ENCODE measurements around the gene CTSL.

DNA sequence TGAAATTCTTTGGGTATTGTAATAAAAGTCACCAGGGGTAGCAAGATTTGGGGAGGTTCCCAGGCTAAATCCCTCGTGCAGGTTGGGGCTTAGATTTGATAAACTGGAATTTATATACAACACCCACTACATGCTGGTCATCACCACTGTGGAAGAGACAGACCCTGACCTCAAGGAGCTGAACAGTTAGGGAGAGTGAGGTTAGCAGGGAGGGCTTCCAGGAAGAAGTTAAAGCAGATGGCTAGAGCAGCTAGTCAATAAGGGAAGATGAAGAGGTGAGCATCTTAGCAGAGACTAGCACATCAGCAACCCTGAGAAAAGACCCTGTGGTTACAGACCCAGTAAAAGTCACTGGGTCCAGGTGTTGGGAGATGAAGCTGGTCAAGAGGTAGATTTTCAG lies 6.4 kb downstream of the CTSL start:
- TF ChIP-seq, protein P1, sequence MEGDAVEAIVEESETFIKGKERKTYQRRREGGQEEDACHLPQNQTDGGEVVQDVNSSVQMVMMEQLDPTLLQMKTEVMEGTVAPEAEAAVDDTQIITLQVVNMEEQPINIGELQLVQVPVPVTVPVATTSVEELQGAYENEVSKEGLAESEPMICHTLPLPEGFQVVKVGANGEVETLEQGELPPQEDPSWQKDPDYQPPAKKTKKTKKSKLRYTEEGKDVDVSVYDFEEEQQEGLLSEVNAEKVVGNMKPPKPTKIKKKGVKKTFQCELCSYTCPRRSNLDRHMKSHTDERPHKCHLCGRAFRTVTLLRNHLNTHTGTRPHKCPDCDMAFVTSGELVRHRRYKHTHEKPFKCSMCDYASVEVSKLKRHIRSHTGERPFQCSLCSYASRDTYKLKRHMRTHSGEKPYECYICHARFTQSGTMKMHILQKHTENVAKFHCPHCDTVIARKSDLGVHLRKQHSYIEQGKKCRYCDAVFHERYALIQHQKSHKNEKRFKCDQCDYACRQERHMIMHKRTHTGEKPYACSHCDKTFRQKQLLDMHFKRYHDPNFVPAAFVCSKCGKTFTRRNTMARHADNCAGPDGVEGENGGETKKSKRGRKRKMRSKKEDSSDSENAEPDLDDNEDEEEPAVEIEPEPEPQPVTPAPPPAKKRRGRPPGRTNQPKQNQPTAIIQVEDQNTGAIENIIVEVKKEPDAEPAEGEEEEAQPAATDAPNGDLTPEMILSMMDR (conservative IDR thresholded peaks at IDR 0.05; ENCODE audit: low read depth in 2 of 2): no peak
- no peak for TF ChIP-seq EZH2 (IDR thresholded peaks at IDR 0.05; ENCODE audit: low read depth, unreplicated experiment)
- TF ChIP-seq POLR2AphosphoS5 (IDR thresholded peaks at IDR 0.05; ENCODE audit: low read depth): no peak
- TF ChIP-seq EZH2phosphoT487 (IDR thresholded peaks at IDR 0.05; ENCODE audit: unreplicated experiment): no peak
- TF ChIP-seq, protein P2, sequence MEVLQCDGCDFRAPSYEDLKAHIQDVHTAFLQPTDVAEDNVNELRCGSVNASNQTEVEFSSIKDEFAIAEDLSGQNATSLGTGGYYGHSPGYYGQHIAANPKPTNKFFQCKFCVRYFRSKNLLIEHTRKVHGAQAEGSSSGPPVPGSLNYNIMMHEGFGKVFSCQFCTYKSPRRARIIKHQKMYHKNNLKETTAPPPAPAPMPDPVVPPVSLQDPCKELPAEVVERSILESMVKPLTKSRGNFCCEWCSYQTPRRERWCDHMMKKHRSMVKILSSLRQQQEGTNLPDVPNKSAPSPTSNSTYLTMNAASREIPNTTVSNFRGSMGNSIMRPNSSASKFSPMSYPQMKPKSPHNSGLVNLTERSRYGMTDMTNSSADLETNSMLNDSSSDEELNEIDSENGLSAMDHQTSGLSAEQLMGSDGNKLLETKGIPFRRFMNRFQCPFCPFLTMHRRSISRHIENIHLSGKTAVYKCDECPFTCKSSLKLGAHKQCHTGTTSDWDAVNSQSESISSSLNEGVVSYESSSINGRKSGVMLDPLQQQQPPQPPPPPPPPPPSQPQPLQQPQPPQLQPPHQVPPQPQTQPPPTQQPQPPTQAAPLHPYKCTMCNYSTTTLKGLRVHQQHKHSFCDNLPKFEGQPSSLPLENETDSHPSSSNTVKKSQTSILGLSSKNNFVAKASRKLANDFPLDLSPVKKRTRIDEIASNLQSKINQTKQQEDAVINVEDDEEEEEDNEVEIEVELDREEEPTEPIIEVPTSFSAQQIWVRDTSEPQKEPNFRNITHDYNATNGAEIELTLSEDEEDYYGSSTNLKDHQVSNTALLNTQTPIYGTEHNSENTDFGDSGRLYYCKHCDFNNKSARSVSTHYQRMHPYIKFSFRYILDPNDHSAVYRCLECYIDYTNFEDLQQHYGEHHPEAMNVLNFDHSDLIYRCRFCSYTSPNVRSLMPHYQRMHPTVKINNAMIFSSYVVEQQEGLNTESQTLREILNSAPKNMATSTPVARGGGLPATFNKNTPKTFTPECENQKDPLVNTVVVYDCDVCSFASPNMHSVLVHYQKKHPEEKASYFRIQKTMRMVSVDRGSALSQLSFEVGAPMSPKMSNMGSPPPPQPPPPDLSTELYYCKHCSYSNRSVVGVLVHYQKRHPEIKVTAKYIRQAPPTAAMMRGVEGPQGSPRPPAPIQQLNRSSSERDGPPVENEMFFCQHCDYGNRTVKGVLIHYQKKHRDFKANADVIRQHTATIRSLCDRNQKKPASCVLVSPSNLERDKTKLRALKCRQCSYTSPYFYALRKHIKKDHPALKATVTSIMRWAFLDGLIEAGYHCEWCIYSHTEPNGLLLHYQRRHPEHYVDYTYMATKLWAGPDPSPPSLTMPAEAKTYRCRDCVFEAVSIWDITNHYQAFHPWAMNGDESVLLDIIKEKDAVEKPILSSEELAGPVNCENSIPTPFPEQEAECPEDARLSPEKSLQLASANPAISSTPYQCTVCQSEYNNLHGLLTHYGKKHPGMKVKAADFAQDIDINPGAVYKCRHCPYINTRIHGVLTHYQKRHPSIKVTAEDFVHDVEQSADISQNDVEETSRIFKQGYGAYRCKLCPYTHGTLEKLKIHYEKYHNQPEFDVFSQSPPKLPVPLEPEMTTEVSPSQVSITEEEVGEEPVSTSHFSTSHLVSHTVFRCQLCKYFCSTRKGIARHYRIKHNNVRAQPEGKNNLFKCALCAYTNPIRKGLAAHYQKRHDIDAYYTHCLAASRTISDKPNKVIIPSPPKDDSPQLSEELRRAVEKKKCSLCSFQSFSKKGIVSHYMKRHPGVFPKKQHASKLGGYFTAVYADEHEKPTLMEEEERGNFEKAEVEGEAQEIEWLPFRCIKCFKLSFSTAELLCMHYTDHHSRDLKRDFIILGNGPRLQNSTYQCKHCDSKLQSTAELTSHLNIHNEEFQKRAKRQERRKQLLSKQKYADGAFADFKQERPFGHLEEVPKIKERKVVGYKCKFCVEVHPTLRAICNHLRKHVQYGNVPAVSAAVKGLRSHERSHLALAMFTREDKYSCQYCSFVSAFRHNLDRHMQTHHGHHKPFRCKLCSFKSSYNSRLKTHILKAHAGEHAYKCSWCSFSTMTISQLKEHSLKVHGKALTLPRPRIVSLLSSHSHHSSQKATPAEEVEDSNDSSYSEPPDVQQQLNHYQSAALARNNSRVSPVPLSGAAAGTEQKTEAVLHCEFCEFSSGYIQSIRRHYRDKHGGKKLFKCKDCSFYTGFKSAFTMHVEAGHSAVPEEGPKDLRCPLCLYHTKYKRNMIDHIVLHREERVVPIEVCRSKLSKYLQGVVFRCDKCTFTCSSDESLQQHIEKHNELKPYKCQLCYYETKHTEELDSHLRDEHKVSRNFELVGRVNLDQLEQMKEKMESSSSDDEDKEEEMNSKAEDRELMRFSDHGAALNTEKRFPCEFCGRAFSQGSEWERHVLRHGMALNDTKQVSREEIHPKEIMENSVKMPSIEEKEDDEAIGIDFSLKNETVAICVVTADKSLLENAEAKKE (CRISPR knock-in tag; IDR thresholded peaks at IDR 0.05): no peak
- TF ChIP-seq, protein P3, sequence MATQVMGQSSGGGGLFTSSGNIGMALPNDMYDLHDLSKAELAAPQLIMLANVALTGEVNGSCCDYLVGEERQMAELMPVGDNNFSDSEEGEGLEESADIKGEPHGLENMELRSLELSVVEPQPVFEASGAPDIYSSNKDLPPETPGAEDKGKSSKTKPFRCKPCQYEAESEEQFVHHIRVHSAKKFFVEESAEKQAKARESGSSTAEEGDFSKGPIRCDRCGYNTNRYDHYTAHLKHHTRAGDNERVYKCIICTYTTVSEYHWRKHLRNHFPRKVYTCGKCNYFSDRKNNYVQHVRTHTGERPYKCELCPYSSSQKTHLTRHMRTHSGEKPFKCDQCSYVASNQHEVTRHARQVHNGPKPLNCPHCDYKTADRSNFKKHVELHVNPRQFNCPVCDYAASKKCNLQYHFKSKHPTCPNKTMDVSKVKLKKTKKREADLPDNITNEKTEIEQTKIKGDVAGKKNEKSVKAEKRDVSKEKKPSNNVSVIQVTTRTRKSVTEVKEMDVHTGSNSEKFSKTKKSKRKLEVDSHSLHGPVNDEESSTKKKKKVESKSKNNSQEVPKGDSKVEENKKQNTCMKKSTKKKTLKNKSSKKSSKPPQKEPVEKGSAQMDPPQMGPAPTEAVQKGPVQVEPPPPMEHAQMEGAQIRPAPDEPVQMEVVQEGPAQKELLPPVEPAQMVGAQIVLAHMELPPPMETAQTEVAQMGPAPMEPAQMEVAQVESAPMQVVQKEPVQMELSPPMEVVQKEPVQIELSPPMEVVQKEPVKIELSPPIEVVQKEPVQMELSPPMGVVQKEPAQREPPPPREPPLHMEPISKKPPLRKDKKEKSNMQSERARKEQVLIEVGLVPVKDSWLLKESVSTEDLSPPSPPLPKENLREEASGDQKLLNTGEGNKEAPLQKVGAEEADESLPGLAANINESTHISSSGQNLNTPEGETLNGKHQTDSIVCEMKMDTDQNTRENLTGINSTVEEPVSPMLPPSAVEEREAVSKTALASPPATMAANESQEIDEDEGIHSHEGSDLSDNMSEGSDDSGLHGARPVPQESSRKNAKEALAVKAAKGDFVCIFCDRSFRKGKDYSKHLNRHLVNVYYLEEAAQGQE (IDR thresholded peaks at IDR 0.05; ENCODE audit: unreplicated experiment): no peak
- no peak for TF ChIP-seq JUNB (IDR thresholded peaks at IDR 0.05; ENCODE audit: unreplicated experiment)
- no peak for TF ChIP-seq STAT1 (IDR thresholded peaks at IDR 0.05; ENCODE audit: unreplicated experiment)
- TF ChIP-seq, protein P4, sequence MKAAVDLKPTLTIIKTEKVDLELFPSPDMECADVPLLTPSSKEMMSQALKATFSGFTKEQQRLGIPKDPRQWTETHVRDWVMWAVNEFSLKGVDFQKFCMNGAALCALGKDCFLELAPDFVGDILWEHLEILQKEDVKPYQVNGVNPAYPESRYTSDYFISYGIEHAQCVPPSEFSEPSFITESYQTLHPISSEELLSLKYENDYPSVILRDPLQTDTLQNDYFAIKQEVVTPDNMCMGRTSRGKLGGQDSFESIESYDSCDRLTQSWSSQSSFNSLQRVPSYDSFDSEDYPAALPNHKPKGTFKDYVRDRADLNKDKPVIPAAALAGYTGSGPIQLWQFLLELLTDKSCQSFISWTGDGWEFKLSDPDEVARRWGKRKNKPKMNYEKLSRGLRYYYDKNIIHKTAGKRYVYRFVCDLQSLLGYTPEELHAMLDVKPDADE (IDR thresholded peaks at IDR 0.05): no peak
